ENCODE results near the gene GNA14. TPM values are rescaled to one million over a fixed set of nuclear protein-coding genes. Genes with fewer than 3 reads are reported as not detected.
A peak's percentile ranks its signal among the peaks of the same experiment; 100 is the strongest.

The GNA14 gene
- total RNA-seq, 1 donor: 0.72 TPM

DNA sequence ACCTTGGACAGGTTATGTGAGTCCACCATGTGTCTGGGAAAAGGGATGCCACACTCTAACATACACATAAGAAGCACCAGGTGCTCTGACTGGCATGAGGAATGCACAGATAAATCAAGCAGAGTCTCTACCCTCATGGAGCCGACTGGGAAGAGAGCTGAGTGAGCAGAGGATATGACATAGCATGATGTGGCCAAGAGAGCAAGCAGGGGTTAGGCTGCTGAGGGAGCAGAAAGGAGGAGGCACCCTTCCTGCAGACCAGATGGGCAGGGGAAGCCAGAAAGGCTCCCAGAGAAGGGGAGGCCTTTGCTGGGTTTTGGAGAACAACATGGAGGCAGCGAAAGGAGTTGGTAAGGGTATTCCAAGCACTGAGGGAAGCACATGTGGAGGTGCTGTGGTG is 223.1 kb downstream of the GNA14 start:
- no peaks in the 10 kb centered on the region for H3K27me3 ChIP-seq (ENCODE audit: insufficient read depth, low read length)
- H3K9me3 ChIP-seq (ENCODE audit: low read depth, low read length): no peaks in the 10 kb centered on the region
- H3K4me1 ChIP-seq (ENCODE audit: insufficient read depth, low read length): peaks cover 12% of the 10 kb centered on the region
- H3K79me2 ChIP-seq (ENCODE audit: insufficient read depth, low read length): no peaks in the 10 kb centered on the region
- H3K4me2 ChIP-seq (ENCODE audit: insufficient read depth, low read length): no peak overlapping the region
- H3K27ac ChIP-seq (ENCODE audit: low read depth, low read length): no peak overlapping the region
- TF ChIP-seq, protein P1, sequence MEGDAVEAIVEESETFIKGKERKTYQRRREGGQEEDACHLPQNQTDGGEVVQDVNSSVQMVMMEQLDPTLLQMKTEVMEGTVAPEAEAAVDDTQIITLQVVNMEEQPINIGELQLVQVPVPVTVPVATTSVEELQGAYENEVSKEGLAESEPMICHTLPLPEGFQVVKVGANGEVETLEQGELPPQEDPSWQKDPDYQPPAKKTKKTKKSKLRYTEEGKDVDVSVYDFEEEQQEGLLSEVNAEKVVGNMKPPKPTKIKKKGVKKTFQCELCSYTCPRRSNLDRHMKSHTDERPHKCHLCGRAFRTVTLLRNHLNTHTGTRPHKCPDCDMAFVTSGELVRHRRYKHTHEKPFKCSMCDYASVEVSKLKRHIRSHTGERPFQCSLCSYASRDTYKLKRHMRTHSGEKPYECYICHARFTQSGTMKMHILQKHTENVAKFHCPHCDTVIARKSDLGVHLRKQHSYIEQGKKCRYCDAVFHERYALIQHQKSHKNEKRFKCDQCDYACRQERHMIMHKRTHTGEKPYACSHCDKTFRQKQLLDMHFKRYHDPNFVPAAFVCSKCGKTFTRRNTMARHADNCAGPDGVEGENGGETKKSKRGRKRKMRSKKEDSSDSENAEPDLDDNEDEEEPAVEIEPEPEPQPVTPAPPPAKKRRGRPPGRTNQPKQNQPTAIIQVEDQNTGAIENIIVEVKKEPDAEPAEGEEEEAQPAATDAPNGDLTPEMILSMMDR (IDR thresholded peaks at IDR 0.05; ENCODE audit: extremely low read depth, low read depth, low read length): no peak
- DNase-seq (ENCODE audit: insufficient read length, low spot score, missing footprints): no peak
- no peaks in the 10 kb centered on the region for H4K20me1 ChIP-seq (ENCODE audit: insufficient read depth, low read length)
- H3K36me3 ChIP-seq (ENCODE audit: insufficient read depth, low read length): no peaks in the 10 kb centered on the region
- H3K4me3 ChIP-seq (ENCODE audit: insufficient read depth, low read length): no peak overlapping the region
- H2AFZ ChIP-seq (ENCODE audit: low read length): no peak overlapping the region

DNA sequence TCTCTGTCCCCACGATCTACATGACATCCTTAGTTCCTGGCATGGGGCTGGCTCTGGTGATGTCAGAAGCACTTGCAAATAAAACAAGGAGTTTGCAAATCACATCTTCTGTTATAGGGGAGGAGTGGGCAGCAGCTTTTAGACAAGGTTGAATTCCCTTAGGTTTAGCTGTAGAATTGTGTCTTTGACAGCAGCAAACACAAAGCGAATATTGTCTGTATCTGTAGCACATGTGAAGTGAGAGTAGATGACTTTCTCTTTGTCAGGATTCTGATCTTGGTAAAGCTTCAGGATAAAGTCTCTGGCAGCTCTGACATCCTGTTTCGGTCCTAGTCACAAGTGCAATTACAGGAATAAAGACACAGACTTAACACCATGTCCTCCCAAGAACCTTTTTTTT is 224.3 kb downstream of the GNA14 start:
- peaks cover 12% of the 10 kb centered on the region for H3K4me1 ChIP-seq (ENCODE audit: insufficient read depth, low read length)
- H2AFZ ChIP-seq (ENCODE audit: low read length): no peak overlapping the region
- no peak overlapping the region for H3K4me2 ChIP-seq (ENCODE audit: insufficient read depth, low read length)
- no peaks in the 10 kb centered on the region for H3K9me3 ChIP-seq (ENCODE audit: low read depth, low read length)
- no peak for DNase-seq (ENCODE audit: insufficient read length, low spot score, missing footprints)
- H4K20me1 ChIP-seq (ENCODE audit: insufficient read depth, low read length): no peaks in the 10 kb centered on the region
- no peaks in the 10 kb centered on the region for H3K36me3 ChIP-seq (ENCODE audit: insufficient read depth, low read length)
- H3K27ac ChIP-seq (ENCODE audit: low read depth, low read length): no peak overlapping the region
- H3K27me3 ChIP-seq (ENCODE audit: insufficient read depth, low read length): no peaks in the 10 kb centered on the region
- H3K4me3 ChIP-seq (ENCODE audit: insufficient read depth, low read length): no peak overlapping the region
- no peaks in the 10 kb centered on the region for H3K79me2 ChIP-seq (ENCODE audit: insufficient read depth, low read length)
- TF ChIP-seq, protein P1 (IDR thresholded peaks at IDR 0.05; ENCODE audit: extremely low read depth, low read depth, low read length): no peak

DNA sequence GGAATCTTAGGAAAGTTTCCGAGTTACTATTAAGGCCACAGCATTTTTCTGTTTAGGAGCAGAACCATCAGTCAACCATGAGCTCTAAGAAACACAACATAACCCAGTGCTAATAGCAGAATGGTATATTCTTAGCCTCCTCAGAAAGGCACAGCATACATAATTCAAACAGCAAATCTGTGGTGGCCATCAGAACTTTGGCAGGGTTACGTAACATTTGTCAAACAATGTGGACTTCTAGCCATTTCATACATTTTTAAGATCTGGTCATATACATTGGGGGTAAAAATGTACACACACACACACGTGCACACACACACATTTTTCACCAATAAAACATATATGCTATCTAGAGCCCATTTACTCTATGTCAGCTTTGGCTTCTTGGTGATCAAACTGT is 225.2 kb downstream of the GNA14 start:
- H3K79me2 ChIP-seq (ENCODE audit: insufficient read depth, low read length): no peaks in the 10 kb centered on the region
- H3K27me3 ChIP-seq (ENCODE audit: insufficient read depth, low read length): no peaks in the 10 kb centered on the region
- DNase-seq (ENCODE audit: insufficient read length, low spot score, missing footprints): no peak
- H3K9me3 ChIP-seq (ENCODE audit: low read depth, low read length): no peaks in the 10 kb centered on the region
- H4K20me1 ChIP-seq (ENCODE audit: insufficient read depth, low read length): no peaks in the 10 kb centered on the region
- H3K4me2 ChIP-seq (ENCODE audit: insufficient read depth, low read length): no peak overlapping the region
- H3K36me3 ChIP-seq (ENCODE audit: insufficient read depth, low read length): no peaks in the 10 kb centered on the region
- no peak overlapping the region for H3K4me3 ChIP-seq (ENCODE audit: insufficient read depth, low read length)
- peaks cover 12% of the 10 kb centered on the region for H3K4me1 ChIP-seq (ENCODE audit: insufficient read depth, low read length)
- H3K27ac ChIP-seq (ENCODE audit: low read depth, low read length): no peak overlapping the region
- no peak overlapping the region for H2AFZ ChIP-seq (ENCODE audit: low read length)
- TF ChIP-seq, protein P1 (IDR thresholded peaks at IDR 0.05; ENCODE audit: extremely low read depth, low read depth, low read length): no peak

DNA sequence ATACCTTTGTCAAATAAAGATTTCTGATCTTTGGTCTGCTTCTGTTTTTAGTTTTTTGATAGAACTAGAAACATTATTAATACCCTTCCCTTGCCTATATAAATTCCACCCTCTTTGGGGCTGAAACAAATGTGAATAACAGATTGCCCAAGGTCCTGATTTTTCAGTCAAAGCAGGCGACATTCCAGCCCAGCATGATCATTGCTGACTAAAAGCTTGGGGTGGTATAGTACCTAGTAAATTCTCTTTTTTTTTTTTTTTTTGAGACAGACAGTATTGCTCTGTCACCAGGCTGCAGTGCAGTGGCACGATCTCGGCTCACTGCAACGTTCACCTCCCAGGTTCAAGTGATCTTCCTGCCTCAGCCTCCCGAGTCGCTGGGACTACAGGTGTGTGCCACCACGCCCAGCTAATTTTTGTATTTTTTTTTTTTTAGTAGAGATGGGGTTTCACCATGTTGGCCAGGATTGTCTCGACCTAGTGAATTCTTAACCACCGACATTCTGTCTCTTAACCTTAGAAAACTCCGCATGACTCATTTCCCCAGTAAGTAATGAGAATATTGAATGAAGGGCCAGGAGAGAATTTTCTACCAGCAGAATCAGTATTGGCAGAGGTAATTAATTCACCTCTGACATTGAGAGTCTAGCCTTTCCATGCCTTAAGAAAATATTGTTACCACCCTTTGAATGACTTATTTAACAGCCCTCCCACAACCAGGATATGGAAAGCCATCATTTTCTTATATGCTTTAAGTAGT is 226.4 kb downstream of the GNA14 start:
- no peak overlapping the region for H3K4me2 ChIP-seq (ENCODE audit: insufficient read depth, low read length)
- peak overlapping the region; percentile 1 for H3K27ac ChIP-seq (ENCODE audit: low read depth, low read length)
- no peak overlapping the region for H2AFZ ChIP-seq (ENCODE audit: low read length)

More for the DNA sequence above, 226.4 kb downstream of the GNA14 start:
- H4K20me1 ChIP-seq (ENCODE audit: insufficient read depth, low read length): no peaks in the 10 kb centered on the region
- H3K27me3 ChIP-seq (ENCODE audit: insufficient read depth, low read length): no peaks in the 10 kb centered on the region
- TF ChIP-seq, protein P1 (IDR thresholded peaks at IDR 0.05; ENCODE audit: extremely low read depth, low read depth, low read length): no peak
- DNase-seq (ENCODE audit: insufficient read length, low spot score, missing footprints): no peak
- H3K36me3 ChIP-seq (ENCODE audit: insufficient read depth, low read length): no peaks in the 10 kb centered on the region
- no peaks in the 10 kb centered on the region for H3K79me2 ChIP-seq (ENCODE audit: insufficient read depth, low read length)
- H3K4me3 ChIP-seq (ENCODE audit: insufficient read depth, low read length): no peak overlapping the region
- no peaks in the 10 kb centered on the region for H3K9me3 ChIP-seq (ENCODE audit: low read depth, low read length)
- peaks cover 23% of the 10 kb centered on the region for H3K4me1 ChIP-seq (ENCODE audit: insufficient read depth, low read length)

Measured in osteoblast (primary cell).